HCT116 (cell line): Measurements from ENCODE around the gene GPR15. TPM values are rescaled to one million over a fixed set of nuclear protein-coding genes. Genes with fewer than 3 reads are reported as not detected.

Experiments
- ATAC-seq: fragments of 200-7000 bp; cut with Tn5 transposase; 2 replicates; pipeline ENCODE4 v1.9.1; 2020; ENCODE audit warnings: mild to moderate bottlenecking, moderate library complexity
- BruUV-seq: library from RNA; stranded (reverse); fragments of 400-500 nt; replicated peaks from 2 replicates; lab custom pipeline; 2021; lab: Mats Ljungman, UMichigan
- CTCF ChIA-PET: fragments of 300-600 bp; sonication (Branson Sonifier 250); formaldehyde crosslinking; loops from one replicate; lab custom pipeline; 2021; ENCODE audit warnings: antibody characterized with exemption; lab: Charles Lee
- POLR2A ChIA-PET: fragments of 300-600, 350-600 bp; sonication (Branson Sonifier 250); formaldehyde crosslinking; loops from one replicate; lab custom pipeline; 2021; ENCODE audit warnings: antibody characterized with exemption; lab: Charles Lee
- RAD21 ChIA-PET, 2 experiments: fragments of 300-600 bp; sonication (Branson Sonifier 250); formaldehyde crosslinking; loops; one replicate each; lab custom pipeline; 2023; ENCODE audit warnings: low total read pairs in 2 of 2; ENCODE audit not compliant: uncharacterized antibody in 2 of 2, unreplicated experiment in 2 of 2, low non-redundant PET in 1 of 2; lab: Charles Lee
- DNase-seq: peaks from one replicate; pipeline ENCODE4 v3.0.0-alpha.2; 2010; ENCODE audit warnings: low read depth, low spot score
- H2AFZ ChIP-seq: fragments of 200-600 bp; shearing (Covaris generic), sonication (generic); 2 replicates; pipeline ENCODE4 v1.6.1; 2017; ENCODE audit warnings: low read depth, mixed run types, mixed read lengths, antibody characterized with exemption, low read length; ENCODE audit not compliant: poor library complexity, severe bottlenecking
- H3K27ac ChIP-seq: 2 replicates; pipeline ENCODE4 v1.5.1; 2012; ENCODE audit warnings: low read depth, low read length
- H3K27me3 ChIP-seq: fragments of 200-600 bp; sonication (generic); 2 replicates; pipeline ENCODE4 v1.6.1; 2016; ENCODE audit warnings: mixed run types, low read length, mixed read lengths; ENCODE audit not compliant: insufficient read depth
- H3K36me3 ChIP-seq, 2 experiments: fragments of 200-500 bp in 1 of 2; fragments of 200-600 bp in 1 of 2; sonication (Bioruptor generic) in 1 of 2; sonication (generic) in 1 of 2; 2 replicates each; pipeline versions ENCODE4 v1.5.1 to v1.6.1; 2014 to 2016; ENCODE audit warnings: low read length in 2 of 2, inconsistent platforms in 1 of 2, mixed read lengths in 1 of 2, mixed run types in 1 of 2; ENCODE audit not compliant: insufficient read depth in 2 of 2, control insufficient read depth in 1 of 2
- H3K4me1 ChIP-seq, 2 experiments: fragments of 200-600 bp in 1 of 2; sonication (generic) in 1 of 2; 2 replicates each; pipeline versions ENCODE4 v1.5.1 to v1.6.1; 2012 to 2017; ENCODE audit warnings: low read length in 2 of 2, inconsistent platforms in 1 of 2, mild to moderate bottlenecking in 1 of 2, mixed read lengths in 1 of 2, mixed run types in 1 of 2, moderate library complexity in 1 of 2; ENCODE audit not compliant: insufficient read depth in 2 of 2, control insufficient read depth in 1 of 2
- H3K4me2 ChIP-seq: fragments of 200-600 bp; sonication (generic); 2 replicates; pipeline ENCODE4 v1.6.1; 2017; ENCODE audit warnings: mixed run types, low read length, mixed read lengths
- H3K4me3 ChIP-seq, 2 experiments: fragments of 200-600 bp in 1 of 2; sonication (generic) in 1 of 2; replicated peaks in 1 of 2; 2 replicates each; pipeline ENCODE4 v1.5.1; 2011 to 2016; ENCODE audit warnings: low read length in 2 of 2, control low read depth in 1 of 2, low read depth in 1 of 2, mild to moderate bottlenecking in 1 of 2, mixed read lengths in 1 of 2, mixed run types in 1 of 2
- H3K79me2 ChIP-seq: fragments of 200-600 bp; sonication (generic); 2 replicates; pipeline ENCODE4 v1.6.1; 2017; ENCODE audit warnings: mild to moderate bottlenecking, mixed run types, low read length, moderate library complexity, mixed read lengths; ENCODE audit not compliant: insufficient read depth
- H3K9ac ChIP-seq: fragments of 200-600 bp; sonication (generic); 2 replicates; pipeline ENCODE4 v1.6.1; 2016; ENCODE audit warnings: low read length, mixed read lengths
- H3K9me2 ChIP-seq: fragments of 200-600 bp; sonication (generic), shearing (Covaris generic); 2 replicates; pipeline ENCODE4 v1.6.1; 2017; ENCODE audit warnings: mixed run types, mild to moderate bottlenecking, moderate library complexity; ENCODE audit not compliant: insufficient read depth
- H3K9me3 ChIP-seq, 2 experiments: fragments of 200-500 bp in 1 of 2; fragments of 200-600 bp in 1 of 2; sonication (Bioruptor generic) in 1 of 2; sonication (generic) in 1 of 2; 2 replicates each; pipeline ENCODE4 v1.6.1; 2014 to 2017; ENCODE audit warnings: low read length in 2 of 2, mixed read lengths in 2 of 2, inconsistent platforms in 1 of 2, low read depth in 1 of 2, mild to moderate bottlenecking in 1 of 2, mixed run types in 1 of 2, moderate library complexity in 1 of 2; ENCODE audit not compliant: control insufficient read depth in 1 of 2, insufficient read depth in 1 of 2
- H4K20me1 ChIP-seq: fragments of 200-600 bp; sonication (generic), shearing (Covaris generic); 2 replicates; pipeline ENCODE4 v1.6.1; 2017; ENCODE audit warnings: mixed run types, mild to moderate bottlenecking, moderate library complexity; ENCODE audit not compliant: insufficient read depth
- ATF3 ChIP-seq: IDR thresholded peaks from 2 replicates; pipeline ENCODE4 v1.6.1; 2012
- CBX3 ChIP-seq: IDR thresholded peaks from 2 replicates; pipeline ENCODE4 v1.6.1; 2012; ENCODE audit warnings: low read depth
- CTCF ChIP-seq, 3 experiments: fragments of 200-600 bp in 1 of 3; sonication (generic) in 1 of 3; IDR thresholded peaks in 2 of 3; conservative IDR thresholded peaks in 1 of 3; 2 replicates each; pipeline ENCODE4 v1.5.1; 2012 to 2017; ENCODE audit warnings: low read depth in 2 of 3, low read length in 2 of 3, antibody characterized with exemption in 1 of 3, borderline replicate concordance in 1 of 3, control low read depth in 1 of 3, mild to moderate bottlenecking in 1 of 3, mixed read lengths in 1 of 3, mixed run types in 1 of 3, moderate library complexity in 1 of 3; ENCODE audit not compliant: insufficient read depth in 1 of 3
- ELF1 ChIP-seq: IDR thresholded peaks from 2 replicates; pipeline ENCODE4 v1.6.1; 2012; ENCODE audit warnings: low read depth, borderline replicate concordance
- EZH2 ChIP-seq: fragments of 200-600 bp; sonication (generic); IDR thresholded peaks from 2 replicates; pipeline ENCODE4 v1.6.1; 2017; ENCODE audit warnings: antibody characterized with exemption, mixed run types
- EZH2phosphoT487 ChIP-seq: fragments of 200-600 bp; IDR thresholded peaks from 2 replicates; pipeline ENCODE4 v1.6.1; 2018; ENCODE audit warnings: antibody characterized with exemption, borderline replicate concordance
- FOSL1 ChIP-seq: IDR thresholded peaks from 2 replicates; pipeline ENCODE4 v1.6.1; 2012; ENCODE audit warnings: low read depth
- POLR2A ChIP-seq: IDR thresholded peaks from 2 replicates; pipeline ENCODE4 v1.7.0; 2011; ENCODE audit warnings: borderline replicate concordance; ENCODE audit not compliant: insufficient read depth, insufficient read length; ENCODE audit errors: extremely low read depth
- POLR2AphosphoS5 ChIP-seq: IDR thresholded peaks from 2 replicates; pipeline ENCODE4 v1.6.1; 2011; ENCODE audit warnings: mild to moderate bottlenecking, low read depth, low read length, moderate library complexity
- REST ChIP-seq: IDR thresholded peaks from 2 replicates; pipeline ENCODE4 v1.6.1; 2012; ENCODE audit warnings: low read depth
- SP1 ChIP-seq: IDR thresholded peaks from 2 replicates; pipeline ENCODE4 v1.6.1; 2012; ENCODE audit warnings: low read depth
- SRF ChIP-seq: IDR thresholded peaks from 2 replicates; pipeline ENCODE4 v1.6.1; 2012; ENCODE audit warnings: low read depth
- YY1 ChIP-seq: IDR thresholded peaks from 2 replicates; pipeline ENCODE4 v1.6.1; 2011; ENCODE audit warnings: low read length, low read depth, moderate library complexity, mild to moderate bottlenecking; ENCODE audit not compliant: insufficient replicate concordance; ENCODE audit errors: extremely low read depth
- ZBTB33 ChIP-seq: IDR thresholded peaks from 2 replicates; pipeline ENCODE4 v1.6.1; 2011; ENCODE audit warnings: mild to moderate bottlenecking, low read length, moderate library complexity; ENCODE audit not compliant: insufficient replicate concordance; ENCODE audit errors: extremely low read depth
- intact Hi-C: fragments of 100-400 bp; cut with micrococcal nuclease; formaldehyde crosslinking; loops from 2 replicates; pipeline ENCODE4 v1.10.0; 2022
- total RNA-seq: library from RNA; stranded (reverse); gene quantifications from one replicate; pipeline ENCODE4 v1.2.1, GENCODE V29; 2021; ENCODE audit not compliant: unreplicated experiment

The GPR15 gene
- total RNA-seq, 1 experiment from 2014 or later = 1.1 TPM

- ChIA-PET CTCF (no interaction called here), POLR2A (no interaction called here), RAD21 (no interaction called here)
- TF ChIP-seq CBX3 (no peak), ATF3 (no peak), POLR2A (no peak), SP1 (no peak), ZBTB33 (no peak), EZH2phosphoT487 (no peak), YY1 (no peak), ELF1 (no peak), EZH2 (no peak), CTCF (IDR thresholded peaks at IDR 0.05 in 2 of 3, conservative IDR thresholded peaks at IDR 0.05 in 1 of 3; ENCODE audit: borderline replicate concordance in 1 of 3, insufficient read depth in 1 of 3, low read depth in 2 of 3, low read length in 2 of 3) (no peak), POLR2AphosphoS5 (no peak), REST (no peak), FOSL1 (no peak), SRF (no peak)
- DNase-seq = no peak
- Histone ChIP-seq H3K4me2 (peak overlapping the region; percentile 47), H3K9me3 (no peaks in the 10 kb centered on the region), H4K20me1 (no peaks in the 10 kb centered on the region), H3K9me2 (no peaks in the 10 kb centered on the region), H3K27ac (peak overlapping the region; percentile 33; the same call in 1 of the 2 replicates), H3K4me1 (peaks cover 39 to 67% of the 10 kb centered on the region in 2 experiments), H3K4me3 (no peak overlapping the region), H3K79me2 (peaks cover 73% of the 10 kb centered on the region), H2AFZ (no peak overlapping the region), H3K36me3 (peaks cover 0 to 3% of the 10 kb centered on the region in 2 experiments; a peak in 1 of 4 replicates), H3K27me3 (no peaks in the 10 kb centered on the region), H3K9ac (peak overlapping the region; percentile 2; the same call in 1 of the 2 replicates)
- no TSS peak for BruUV-seq
- ATAC-seq = peak; percentile 37; the same call in 1 of the 2 replicates
- intact Hi-C loops = no loop called here
Observed at GRCh38 chr3:98528474-98529346, 3.1 kb upstream of the GPR15 start.
